T-helper 17 cell (primary cell): ENCODE measurements around the gene WDR89. TPM values are rescaled to one million over a fixed set of nuclear protein-coding genes. Genes with fewer than 3 reads are reported as not detected.
"Not testable (repeated sequence)": the region's sequence is repeated elsewhere in the genome, so short reads cannot be mapped to it uniquely, and the experiment has no call there.

Experiments used
- ATAC-seq: fragments of 150-1000 bp; cut with Tn5 transposase; 2 replicates; pipeline ENCODE4 v1.10.0; 2021; ENCODE audit warnings: mild to moderate bottlenecking, moderate library complexity
- DNase-seq, 3 donors: peaks; one replicate each; pipeline versions ENCODE4 v3.0.0 to v3.0.0-alpha.2; 2020 to 2021
- H3K9me3 ChIP-seq: one replicate; pipeline ENCODE4 v1.7.0; 2013; ENCODE audit warnings: low read length, mild to moderate bottlenecking; ENCODE audit not compliant: control insufficient read depth, poor library complexity, severe bottlenecking
- H3K27ac Mint-ChIP-seq: one replicate; pipeline ENCODE4 v1.8.0; 2022; ENCODE audit warnings: mild to moderate bottlenecking, moderate library complexity, mixed read lengths
- H3K27me3 Mint-ChIP-seq: one replicate; pipeline ENCODE4 v1.8.0; 2022; ENCODE audit warnings: mixed read lengths
- H3K36me3 Mint-ChIP-seq: one replicate; pipeline ENCODE4 v1.8.0; 2022; ENCODE audit warnings: low read depth, mixed read lengths
- H3K4me1 Mint-ChIP-seq: one replicate; pipeline ENCODE4 v1.8.0; 2022; ENCODE audit warnings: mild to moderate bottlenecking, mixed read lengths
- H3K4me3 Mint-ChIP-seq: one replicate; pipeline ENCODE4 v1.8.0; 2022; ENCODE audit warnings: mild to moderate bottlenecking, moderate library complexity, mixed read lengths
- total RNA-seq, 4 donors: library from RNA in 2 of 4; stranded (reverse) in 2 of 4; gene quantifications; one replicate each; pipeline ENCODE4 v1.2.3 and lab custom pipeline; 2022 to 2026

WDR89 gene
- total RNA-seq, 2 donors from 2014 or later: 12.1 to 13.5 TPM

GRCh38 chr14:63642656-63643382, 1.1 kb upstream of the WDR89 start:
- H3K27me3 Mint-ChIP-seq: no peaks in the 10 kb centered on the region

GRCh38 chr14:63642229-63642611, 549 bp upstream of the WDR89 start:
- H3K36me3 Mint-ChIP-seq: no peaks in the 10 kb centered on the region
- H3K9me3 ChIP-seq: no peaks in the 10 kb centered on the region
- H3K27me3 Mint-ChIP-seq: no peaks in the 10 kb centered on the region
- peak overlapping the region; percentile 94 for H3K4me3 Mint-ChIP-seq
- ATAC-seq (peak; percentile 71), DNase-seq (peak; percentile 52 to 67 (median 64))
- H3K27ac Mint-ChIP-seq: peak overlapping the region; percentile 98
- peaks cover 18% of the 10 kb centered on the region for H3K4me1 Mint-ChIP-seq

More at GRCh38 chr14:63642656-63643382, 1.1 kb upstream of the WDR89 start:
- Mint-ChIP-seq H3K27ac (peak overlapping the region; percentile 98), H3K4me3 (peak overlapping the region; percentile 94), H3K4me1 (peaks cover 20% of the 10 kb centered on the region), H3K36me3 (no peaks in the 10 kb centered on the region)
- H3K9me3 ChIP-seq: no peaks in the 10 kb centered on the region
- DNase-seq (no peak), ATAC-seq (no peak)

GRCh38 chr14:63638493-63638892, 3.2 kb downstream of the WDR89 start:
- no peaks in the 10 kb centered on the region for H3K27me3 Mint-ChIP-seq
- peak overlapping the region; percentile 86 for H3K27ac Mint-ChIP-seq
- peaks cover 4% of the 10 kb centered on the region for H3K36me3 Mint-ChIP-seq
- no peak for ATAC-seq
- peak overlapping the region; percentile 60 for H3K4me3 Mint-ChIP-seq
- no peak for DNase-seq
- no peaks in the 10 kb centered on the region for H3K9me3 ChIP-seq
- peaks cover 18% of the 10 kb centered on the region for H3K4me1 Mint-ChIP-seq

- H3K27ac Mint-ChIP-seq, ATAC-seq, H3K9me3 ChIP-seq, DNase-seq, H3K36me3 Mint-ChIP-seq, H3K4me3 Mint-ChIP-seq, H3K27me3 Mint-ChIP-seq: not testable (repeated sequence)
- peaks cover 14% of the 10 kb centered on the region for H3K4me1 Mint-ChIP-seq
These were observed 5.5 kb downstream of the WDR89 start for GRCh38 chr14:63636094-63636635.

- ATAC-seq: no peak
- no peaks in the 10 kb centered on the region for H3K27me3 Mint-ChIP-seq
- no peak for DNase-seq
- no peaks in the 10 kb centered on the region for H3K9me3 ChIP-seq
- no peak overlapping the region for H3K4me3 Mint-ChIP-seq
- peaks cover 10% of the 10 kb centered on the region for H3K36me3 Mint-ChIP-seq
- peaks cover 15% of the 10 kb centered on the region for H3K4me1 Mint-ChIP-seq
- peak overlapping the region; percentile 83 for H3K27ac Mint-ChIP-seq
These were observed 7.9 kb downstream of the WDR89 start for GRCh38 chr14:63633801-63634200.

- H3K9me3 ChIP-seq: no peaks in the 10 kb centered on the region
- H3K4me1 Mint-ChIP-seq: peaks cover 12% of the 10 kb centered on the region
- H3K27me3 Mint-ChIP-seq: no peaks in the 10 kb centered on the region
- DNase-seq (no peak), ATAC-seq (peak; percentile 87)
- peaks cover 10% of the 10 kb centered on the region for H3K36me3 Mint-ChIP-seq
- no peak overlapping the region for H3K4me3 Mint-ChIP-seq
- no peak overlapping the region for H3K27ac Mint-ChIP-seq
These were observed 8.6 kb downstream of the WDR89 start for GRCh38 chr14:63632932-63633514.

- no peaks in the 10 kb centered on the region for H3K9me3 ChIP-seq
- Mint-ChIP-seq H3K4me1 (peaks cover 28% of the 10 kb centered on the region), H3K36me3 (peaks cover 11% of the 10 kb centered on the region), H3K27ac (peak overlapping the region; percentile 62), H3K4me3 (no peak overlapping the region), H3K27me3 (no peaks in the 10 kb centered on the region)
- ATAC-seq (no peak), DNase-seq (no peak)
These were observed 17.0 kb downstream of the WDR89 start for GRCh38 chr14:63624701-63625100.

GRCh38 chr14:63624203-63624602, 17.5 kb downstream of the WDR89 start:
- DNase-seq: no peak
- Mint-ChIP-seq H3K27me3 (no peaks in the 10 kb centered on the region), H3K36me3 (peaks cover 7% of the 10 kb centered on the region), H3K27ac (no peak overlapping the region), H3K4me1 (peaks cover 25% of the 10 kb centered on the region), H3K4me3 (no peak overlapping the region)
- no peak for ATAC-seq
- no peaks in the 10 kb centered on the region for H3K9me3 ChIP-seq

- H3K27me3 Mint-ChIP-seq: not testable (repeated sequence)
- peaks cover 24% of the 10 kb centered on the region for H3K4me1 Mint-ChIP-seq
These were observed 19.7 kb downstream of the WDR89 start for GRCh38 chr14:63621975-63622374.

GRCh38 chr14:63616015-63616414, 25.7 kb downstream of the WDR89 start:
- ATAC-seq: no peak
- no peak overlapping the region for H3K27ac Mint-ChIP-seq
- no peaks in the 10 kb centered on the region for H3K27me3 Mint-ChIP-seq
- peaks cover 21% of the 10 kb centered on the region for H3K4me1 Mint-ChIP-seq
- DNase-seq: no peak
- H3K36me3 Mint-ChIP-seq: peaks cover 10% of the 10 kb centered on the region
- H3K9me3 ChIP-seq: no peaks in the 10 kb centered on the region
- H3K4me3 Mint-ChIP-seq: no peak overlapping the region

More at GRCh38 chr14:63621975-63622374, 19.7 kb downstream of the WDR89 start:
- H3K36me3 Mint-ChIP-seq, H3K4me3 Mint-ChIP-seq, ATAC-seq, H3K9me3 ChIP-seq, DNase-seq: not testable (repeated sequence)
- H3K27ac Mint-ChIP-seq: peak overlapping the region; percentile 65

- H3K9me3 ChIP-seq: no peaks in the 10 kb centered on the region
- DNase-seq (no peak), ATAC-seq (no peak)
- H3K27ac Mint-ChIP-seq: no peak overlapping the region
- H3K27me3 Mint-ChIP-seq: no peaks in the 10 kb centered on the region
- H3K36me3 Mint-ChIP-seq: peaks cover 7% of the 10 kb centered on the region
- peaks cover 16% of the 10 kb centered on the region for H3K4me1 Mint-ChIP-seq
- no peak overlapping the region for H3K4me3 Mint-ChIP-seq
These were observed 26.9 kb downstream of the WDR89 start for GRCh38 chr14:63614679-63615363.

GRCh38 chr14:63611078-63611477, 30.6 kb downstream of the WDR89 start:
- no peak overlapping the region for H3K27ac Mint-ChIP-seq
- peaks cover 10% of the 10 kb centered on the region for H3K4me1 Mint-ChIP-seq
- H3K9me3 ChIP-seq: no peaks in the 10 kb centered on the region
- ATAC-seq (no peak), DNase-seq (no peak)
- no peak overlapping the region for H3K4me3 Mint-ChIP-seq
- no peaks in the 10 kb centered on the region for H3K36me3 Mint-ChIP-seq
- H3K27me3 Mint-ChIP-seq: no peaks in the 10 kb centered on the region

GRCh38 chr14:63605041-63605532, 36.6 kb downstream of the WDR89 start:
- Mint-ChIP-seq H3K4me1 (peaks cover 13% of the 10 kb centered on the region), H3K27ac (no peak overlapping the region), H3K36me3 (peaks cover 6% of the 10 kb centered on the region), H3K4me3 (no peak overlapping the region), H3K27me3 (no peaks in the 10 kb centered on the region)
- DNase-seq: no peak
- no peak for ATAC-seq
- no peaks in the 10 kb centered on the region for H3K9me3 ChIP-seq
